ENCODE data around the gene TEPSIN. TPM values are rescaled to one million over a fixed set of nuclear protein-coding genes. Genes with fewer than 3 reads are reported as not detected.

Gene TEPSIN
- total and polyA plus RNA-seq, 2 of the 13 experiments (the other 11 are each of a cell fraction or from before 2014, with no cell fraction given) = 16.1 to 18.8 TPM

DNA sequence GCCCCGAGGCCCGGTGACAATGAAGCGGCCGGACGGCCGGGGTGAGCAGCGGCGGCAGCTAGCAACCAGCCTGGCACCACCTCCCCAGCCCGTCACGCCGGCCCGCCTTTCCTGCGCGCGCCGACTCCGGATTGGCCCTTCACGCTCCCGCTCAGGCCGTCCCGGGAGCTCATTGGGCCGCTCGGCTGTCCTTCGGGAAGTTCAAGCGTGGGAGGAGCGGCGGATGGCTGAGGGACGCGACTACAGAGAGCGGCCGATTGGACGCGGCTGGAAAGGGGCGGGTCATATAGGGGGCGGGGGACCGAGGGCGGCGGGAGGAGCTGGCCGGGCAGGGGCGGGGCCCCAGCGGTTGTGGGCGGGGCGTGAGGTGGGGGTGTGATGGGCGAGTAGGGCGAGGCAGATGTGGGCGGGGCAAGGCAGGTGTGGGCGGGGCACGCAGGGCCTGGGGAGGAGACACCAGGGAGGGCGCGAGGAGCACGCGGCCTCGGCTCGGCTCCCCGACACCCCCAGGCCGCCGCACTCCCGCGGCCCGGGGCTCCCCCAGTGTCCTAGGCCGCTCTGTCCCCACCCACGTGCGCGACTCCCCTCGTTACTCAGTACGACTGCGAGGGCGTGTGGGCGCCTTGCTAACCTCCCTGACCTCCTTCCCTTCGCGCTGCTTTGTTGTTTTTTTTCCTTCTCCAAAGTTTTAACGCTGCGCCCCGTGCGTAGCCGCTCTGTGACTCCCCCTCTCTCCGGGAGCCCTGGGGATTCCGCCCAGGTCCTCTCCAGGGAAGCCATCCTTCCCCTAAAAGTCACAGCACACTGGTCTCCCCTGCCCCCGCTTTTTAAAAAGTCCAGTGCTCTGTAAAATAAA lies 15.7 kb downstream of the TEPSIN start, which contains the start of gene CEP131:
CEP131 (minus strand) TSS at position 60 of the 856 bp plus-strand sequence. CDS start 2,909 bp downstream, outside the sequence.
- in situ Hi-C loops (cut with HindIII; ENCODE audit: extremely low pct_ligation_motif_present, low pct_unique_long_range_greater_than_20kb) = no loop called here
- peaks cover 32% of the 10 kb centered on the region for H3K4me1 ChIP-seq (ENCODE audit: insufficient read depth, low read length)
- H3K79me2 ChIP-seq (ENCODE audit: insufficient read depth, low read length) = peaks cover 12% of the 10 kb centered on the region
- ATAC-seq (peak; percentile 97), FAIRE-seq (peak; percentile 66), DNase-seq (ENCODE audit: low spot score) (peak; percentile 97)
- no peaks in the 10 kb centered on the region; the same call in 1 of the 2 replicates for H4K20me1 ChIP-seq (ENCODE audit: insufficient read depth, low read length)
- intact Hi-C loops (cut with micrococcal nuclease; ENCODE audit: unreplicated experiment) = loop anchor here (1.0 to 5.0 kb wide), 2 partner anchors 16 to 81 kb away; partner anchors contain the start of genes NDUFAF8 and TEPSIN
- H2AFZ ChIP-seq (ENCODE audit: low read length) = no peak within 1 kb of the TSS
- POLR2A ChIA-PET = interaction anchor here (0.5 to 1.4 kb wide), 26 partner anchors 9 to 676 kb away, joined by 3 to 61 read pairs (median 4); partner anchors contain the start of genes ACTG1, BAHCC1, NDUFAF8 and PVALEF
- H3K9me3 ChIP-seq (ENCODE audit: low read length) = no peaks in the 10 kb centered on the region
- peak within 1 kb of the TSS; percentile 93 for H3K4me2 ChIP-seq (ENCODE audit: low read depth, low read length)
- WGBS (ENCODE audit: low lambda C conversion rate) = 3% methylated on average over 53 of the region's 79 CpGs
- no peaks in the 10 kb centered on the region for H3K27me3 ChIP-seq (ENCODE audit: control insufficient read depth in 1 of 2, insufficient read depth in 2 of 2, low read length in 2 of 2)
- peak within 1 kb of the TSS; percentile 63 to 91 (median 87) for H3K4me3 ChIP-seq (replicated peaks in 1 of 3; ENCODE audit: insufficient read depth in 1 of 3, low read depth in 2 of 3, low read length in 3 of 3)
- peak within 1 kb of the TSS; percentile 76 for H3K9ac ChIP-seq (ENCODE audit: insufficient read depth, low read depth, low read length)
- BruUV-seq (replicated peaks) = no TSS peak
- H3K27ac ChIP-seq (ENCODE audit: extremely low read length, insufficient read depth, low read length) = peak within 1 kb of the TSS; percentile 56
- CTCF ChIA-PET (ENCODE audit: low intra/inter-chr PET ratio, low total read pairs) = no interaction called here
- H3K36me3 ChIP-seq (replicated peaks in 1 of 2; ENCODE audit: control insufficient read depth in 1 of 2, insufficient read depth in 2 of 2, low read length in 2 of 2) = peaks cover 5 to 9% of the 10 kb centered on the region in 2 experiments; a peak in 4 of 5 replicates
- peak; percentile 75 for TF ChIP-seq TAF15 (IDR thresholded peaks at IDR 0.05; ENCODE audit: low read depth, low read length, poor library complexity, severe bottlenecking)
- TF ChIP-seq, protein P1, sequence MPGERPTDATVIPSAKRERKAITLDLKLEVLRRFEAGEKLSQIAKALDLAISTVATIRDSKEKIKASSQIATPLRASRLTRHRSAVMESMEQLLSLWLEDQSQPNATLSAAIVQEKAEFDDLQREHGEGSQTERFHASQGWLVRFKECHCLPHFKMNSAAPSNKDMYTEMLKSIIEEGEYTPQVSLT (CRISPR knock-in tag; IDR thresholded peaks at IDR 0.05; ENCODE audit: borderline replicate concordance, low read depth) = no peak
- TF ChIP-seq BCL3 (CRISPR knock-in tag; IDR thresholded peaks at IDR 0.05) = peak; percentile 19; the same call in 1 of the 2 replicates
- TF ChIP-seq YY1 (IDR thresholded peaks at IDR 0.05; ENCODE audit: insufficient read depth, insufficient replicate concordance, low read depth, low read length) = peak; percentile 14
- TF ChIP-seq SSRP1 (CRISPR knock-in tag; IDR thresholded peaks at IDR 0.05) = no peak
- TF ChIP-seq CEBPB (IDR thresholded peaks at IDR 0.05; ENCODE audit: borderline replicate concordance, low read depth, low read length) = no peak
- no peak for TF ChIP-seq HDAC6 (IDR thresholded peaks at IDR 0.05; ENCODE audit: low read depth, low read length)
- TF ChIP-seq, protein P2, sequence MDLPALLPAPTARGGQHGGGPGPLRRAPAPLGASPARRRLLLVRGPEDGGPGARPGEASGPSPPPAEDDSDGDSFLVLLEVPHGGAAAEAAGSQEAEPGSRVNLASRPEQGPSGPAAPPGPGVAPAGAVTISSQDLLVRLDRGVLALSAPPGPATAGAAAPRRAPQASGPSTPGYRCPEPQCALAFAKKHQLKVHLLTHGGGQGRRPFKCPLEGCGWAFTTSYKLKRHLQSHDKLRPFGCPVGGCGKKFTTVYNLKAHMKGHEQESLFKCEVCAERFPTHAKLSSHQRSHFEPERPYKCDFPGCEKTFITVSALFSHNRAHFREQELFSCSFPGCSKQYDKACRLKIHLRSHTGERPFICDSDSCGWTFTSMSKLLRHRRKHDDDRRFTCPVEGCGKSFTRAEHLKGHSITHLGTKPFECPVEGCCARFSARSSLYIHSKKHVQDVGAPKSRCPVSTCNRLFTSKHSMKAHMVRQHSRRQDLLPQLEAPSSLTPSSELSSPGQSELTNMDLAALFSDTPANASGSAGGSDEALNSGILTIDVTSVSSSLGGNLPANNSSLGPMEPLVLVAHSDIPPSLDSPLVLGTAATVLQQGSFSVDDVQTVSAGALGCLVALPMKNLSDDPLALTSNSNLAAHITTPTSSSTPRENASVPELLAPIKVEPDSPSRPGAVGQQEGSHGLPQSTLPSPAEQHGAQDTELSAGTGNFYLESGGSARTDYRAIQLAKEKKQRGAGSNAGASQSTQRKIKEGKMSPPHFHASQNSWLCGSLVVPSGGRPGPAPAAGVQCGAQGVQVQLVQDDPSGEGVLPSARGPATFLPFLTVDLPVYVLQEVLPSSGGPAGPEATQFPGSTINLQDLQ (CRISPR knock-in tag; IDR thresholded peaks at IDR 0.05) = no peak
- TF ChIP-seq THAP7 (CRISPR knock-in tag; IDR thresholded peaks at IDR 0.05) = no peak
- no peak for TF ChIP-seq ZNF780A (CRISPR knock-in tag; IDR thresholded peaks at IDR 0.05)
- TF ChIP-seq, protein P3, sequence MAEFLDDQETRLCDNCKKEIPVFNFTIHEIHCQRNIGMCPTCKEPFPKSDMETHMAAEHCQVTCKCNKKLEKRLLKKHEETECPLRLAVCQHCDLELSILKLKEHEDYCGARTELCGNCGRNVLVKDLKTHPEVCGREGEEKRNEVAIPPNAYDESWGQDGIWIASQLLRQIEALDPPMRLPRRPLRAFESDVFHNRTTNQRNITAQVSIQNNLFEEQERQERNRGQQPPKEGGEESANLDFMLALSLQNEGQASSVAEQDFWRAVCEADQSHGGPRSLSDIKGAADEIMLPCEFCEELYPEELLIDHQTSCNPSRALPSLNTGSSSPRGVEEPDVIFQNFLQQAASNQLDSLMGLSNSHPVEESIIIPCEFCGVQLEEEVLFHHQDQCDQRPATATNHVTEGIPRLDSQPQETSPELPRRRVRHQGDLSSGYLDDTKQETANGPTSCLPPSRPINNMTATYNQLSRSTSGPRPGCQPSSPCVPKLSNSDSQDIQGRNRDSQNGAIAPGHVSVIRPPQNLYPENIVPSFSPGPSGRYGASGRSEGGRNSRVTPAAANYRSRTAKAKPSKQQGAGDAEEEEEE (CRISPR knock-in tag; IDR thresholded peaks at IDR 0.05; ENCODE audit: borderline replicate concordance) = no peak
- 0 out of 2 replicates have a peak, but pooled peaks have one; percentile 46 for TF ChIP-seq DNMT3B (CRISPR knock-in tag; conservative IDR thresholded peaks at IDR 0.05)
- 0 out of 2 replicates have a peak, but pooled peaks have one; percentile 9 for TF ChIP-seq FOXO1 (CRISPR knock-in tag; IDR thresholded peaks at IDR 0.05)
